Muscle of back (tissue), 11 donors: ENCODE results near the gene MFAP4. TPM values are rescaled to one million over a fixed set of nuclear protein-coding genes. Genes with fewer than 3 reads are reported as not detected.

Source experiments
- DNase-seq, 3 donors: peaks; one replicate each; pipeline versions ENCODE4 v3.0.0 to v3.0.0-alpha.2; 2013
- polyA plus RNA-seq, 10 donors: library from polyadenylated mRNA; unstranded; fragments of 120-200 nt; gene quantifications; one replicate each; pipeline ENCODE4 v1.2.1, GENCODE V29; 2013; ENCODE audit not compliant: insufficient read length in 10 of 10

MFAP4 gene
- polyA plus RNA-seq, 10 donors = 247 to 372 (median 275) TPM

DNA sequence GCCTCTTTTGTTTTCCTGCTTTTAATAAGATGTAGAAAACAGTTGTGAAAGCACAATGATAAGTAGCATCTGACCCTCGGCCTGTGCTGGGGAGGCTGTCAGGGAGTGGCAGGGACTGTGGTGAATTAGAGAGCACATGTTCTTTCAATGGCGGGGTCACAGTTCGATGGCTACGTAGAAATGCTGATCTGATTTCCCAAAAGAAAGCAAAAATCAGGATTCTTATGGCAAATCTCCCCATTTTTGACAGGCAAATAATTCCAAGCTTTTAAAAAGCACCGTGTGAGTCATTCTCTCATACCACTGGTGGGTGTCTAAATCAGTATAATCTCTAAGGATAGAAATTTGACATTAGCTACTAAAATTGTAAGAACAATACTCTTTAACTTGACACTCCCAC, 12.9 kb downstream of the MFAP4 start:
- no peak for DNase-seq

DNA sequence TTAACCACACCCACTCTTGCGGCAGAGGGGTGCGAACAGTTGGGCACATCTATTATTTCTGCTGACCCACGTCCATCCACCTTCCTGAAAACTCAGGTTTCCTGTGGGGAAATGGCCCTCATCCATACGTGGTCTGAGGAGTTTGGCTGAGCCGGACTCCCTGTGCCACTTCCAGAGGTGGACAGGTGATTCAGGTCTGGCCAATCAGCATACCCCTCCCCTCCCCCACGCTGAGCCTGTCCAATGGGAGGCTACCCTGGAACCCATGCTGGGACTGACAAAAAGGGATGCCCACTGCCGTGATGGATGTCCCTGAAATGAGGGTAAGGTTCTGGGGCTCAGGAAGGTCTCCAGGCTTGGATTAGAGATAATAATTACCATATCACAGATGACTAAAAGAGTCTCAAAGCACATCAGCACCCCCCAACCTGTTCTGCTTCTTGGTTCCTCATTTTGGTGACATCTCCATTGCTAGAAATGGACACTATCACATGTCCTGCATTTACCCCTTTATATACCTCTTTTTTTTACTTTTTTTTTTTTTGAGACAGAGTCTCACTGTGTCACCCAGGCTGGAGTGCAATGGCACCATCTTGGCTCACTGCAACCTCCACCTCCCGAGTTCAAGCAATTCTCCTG, 14.0 kb downstream of the MFAP4 start:
- DNase-seq = no peak

GRCh38 chr17:19372439-19372838, 14.6 kb downstream of the MFAP4 start:
- DNase-seq = no peak

DNA sequence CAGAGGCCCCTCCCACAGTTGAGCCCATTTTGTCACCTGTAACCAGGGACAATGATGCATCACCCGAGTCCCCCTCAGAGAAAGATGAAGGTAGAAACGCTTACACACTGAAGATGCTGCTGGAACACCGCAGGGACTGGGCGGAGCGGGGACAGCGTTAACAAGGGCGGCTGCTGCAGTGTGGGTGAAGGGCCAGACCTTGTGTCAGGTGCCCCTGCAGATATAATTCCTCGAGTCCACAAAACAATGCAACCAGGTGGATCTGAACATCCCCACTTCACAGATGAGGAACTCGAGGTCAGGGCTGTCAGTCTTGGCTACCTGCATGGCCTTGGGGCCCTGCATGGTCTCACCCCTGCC, 15.0 kb downstream of the MFAP4 start:
- no peak for DNase-seq

- DNase-seq = no peak
Measured at GRCh38 chr17:19371259-19372010, 15.6 kb downstream of the MFAP4 start.

DNA sequence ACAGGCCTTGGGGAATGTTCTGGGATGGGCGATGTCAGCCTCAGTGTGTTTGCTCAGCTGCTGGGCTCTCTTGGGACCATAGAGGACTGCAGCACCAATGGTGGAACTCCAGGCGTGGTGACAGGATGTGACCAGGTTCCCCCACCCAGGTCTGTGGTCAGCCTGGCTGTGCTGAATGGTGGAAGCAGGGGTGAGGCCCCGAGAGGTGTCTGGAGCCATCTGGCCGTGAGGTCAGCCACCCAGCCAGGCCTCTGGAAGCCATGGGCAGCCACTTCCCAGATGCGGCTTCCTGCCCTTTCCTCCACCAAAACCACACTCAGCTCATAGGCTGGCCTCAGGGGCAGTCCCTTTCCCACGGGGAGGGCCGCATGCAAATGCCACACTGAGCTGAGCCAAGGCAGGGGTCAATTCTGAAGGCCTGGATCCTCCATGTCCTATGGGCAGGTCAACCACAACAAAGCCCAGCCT, 16.5 kb downstream of the MFAP4 start:
- DNase-seq = no peak

DNA sequence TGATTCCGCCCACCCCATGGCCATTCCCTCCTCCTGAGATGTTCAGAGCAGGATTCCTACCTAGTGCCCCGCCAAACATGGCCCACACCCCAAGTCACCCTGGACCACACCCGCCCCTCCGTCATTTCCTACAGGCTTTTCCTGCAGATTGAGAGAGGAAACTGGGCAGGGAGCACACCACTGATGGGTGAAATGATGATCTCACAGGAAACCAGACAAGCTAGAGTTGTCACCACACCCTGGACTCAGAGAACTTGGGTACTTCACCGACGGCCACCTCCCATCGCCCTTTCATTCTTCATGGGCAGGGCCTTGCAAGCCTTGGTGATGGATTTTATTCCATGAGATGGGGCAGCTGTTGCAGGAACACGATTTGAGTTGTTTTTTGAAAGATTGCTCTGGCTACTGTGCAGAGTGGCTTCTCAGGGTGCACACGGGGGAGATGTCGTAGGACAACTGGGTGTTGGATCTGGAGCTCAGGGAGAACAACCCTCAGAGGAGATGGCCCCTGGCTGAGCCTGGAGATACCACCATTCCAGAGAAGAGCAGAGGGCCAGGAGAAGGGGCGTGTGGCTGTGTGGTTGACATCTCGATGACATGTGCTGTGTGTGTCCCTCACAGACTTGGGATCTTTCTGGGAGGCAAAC, 17.0 kb downstream of the MFAP4 start:
- no peak for DNase-seq

GRCh38 chr17:19369107-19369778, 17.7 kb downstream of the MFAP4 start:
- DNase-seq = no peak

- DNase-seq = no peak
Measured at GRCh38 chr17:19368229-19368628, 18.8 kb downstream of the MFAP4 start.

DNA sequence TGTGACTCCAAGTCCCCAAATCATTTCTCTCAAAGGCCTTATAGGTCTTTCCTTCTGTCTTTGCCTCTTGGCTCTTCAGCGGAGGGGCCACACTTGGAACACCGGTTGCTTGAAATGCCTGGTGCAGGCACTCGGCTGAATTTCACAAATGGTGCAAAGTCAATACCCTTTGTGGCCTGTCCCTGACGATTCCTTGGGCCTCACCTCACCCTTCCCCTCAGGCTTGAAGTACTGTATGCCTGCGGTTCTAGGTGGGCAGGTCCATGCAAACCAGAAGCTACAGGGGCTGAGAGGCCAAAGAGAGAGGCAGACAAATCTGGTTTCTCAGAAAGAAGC, 20.4 kb downstream of the MFAP4 start:
- DNase-seq = no peak

GRCh38 chr17:19365833-19366636, 21.0 kb downstream of the MFAP4 start:
- DNase-seq = no peak

DNA sequence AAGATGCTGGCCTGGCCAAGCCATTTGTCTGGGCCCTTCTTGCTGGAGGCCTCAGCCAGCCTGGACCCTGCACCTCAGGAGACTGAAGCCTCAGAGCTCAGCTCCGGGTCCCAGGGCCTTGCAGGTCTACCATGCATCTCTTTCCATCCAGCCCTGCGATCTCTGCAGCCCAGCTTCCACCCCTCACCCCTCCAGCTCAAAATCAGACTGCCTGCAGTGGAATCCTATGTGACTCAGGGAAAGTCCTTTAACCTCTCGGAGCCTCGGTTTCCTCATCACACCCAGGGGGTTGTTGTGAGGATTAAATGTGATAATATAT, 21.5 kb downstream of the MFAP4 start:
- DNase-seq = peak in 1 of 3 donors; percentile 20

DNA sequence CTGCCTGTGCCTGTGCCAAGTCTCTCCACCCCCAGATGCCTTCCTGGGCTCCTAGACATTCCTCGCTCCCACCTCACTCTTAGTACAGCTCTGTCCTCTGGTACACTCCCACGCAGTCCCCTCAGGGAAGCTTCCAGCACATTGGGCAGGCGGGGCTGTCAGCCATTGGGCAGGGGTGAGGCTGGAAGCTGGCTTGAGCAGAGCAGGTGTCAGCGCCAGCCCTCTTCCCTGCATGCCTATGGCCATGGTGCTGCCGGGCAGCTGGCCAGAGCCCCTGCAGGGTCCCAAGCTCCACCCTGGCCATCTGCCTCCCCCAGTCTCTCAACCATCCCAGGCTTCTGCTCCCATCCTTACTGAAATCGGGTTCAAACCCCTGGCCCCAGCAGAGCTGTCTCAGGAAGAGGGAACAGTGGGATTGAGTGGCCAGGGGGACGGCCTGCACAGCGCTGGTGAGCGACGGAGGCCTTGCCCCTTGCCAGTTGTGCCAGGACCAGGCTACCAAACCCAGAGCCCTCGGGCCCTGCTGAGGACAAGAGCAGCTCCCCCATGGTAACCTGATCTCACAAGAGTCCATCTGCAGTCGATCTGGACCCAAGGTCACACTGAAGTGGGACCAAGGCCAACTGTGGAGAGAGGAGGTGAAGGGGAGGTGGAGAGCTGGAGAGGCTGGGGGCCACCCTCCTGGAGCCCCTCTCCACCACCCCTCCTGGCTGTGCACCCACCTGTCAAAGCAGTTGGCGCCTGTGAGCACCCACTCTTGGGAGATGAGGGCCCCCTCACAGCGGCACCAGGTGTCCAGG, 22.1 kb downstream of the MFAP4 start:
- DNase-seq = peak in 1 of 3 donors; percentile 62

- no peak for DNase-seq
Measured at GRCh38 chr17:19363460-19364035, 23.4 kb downstream of the MFAP4 start.

- DNase-seq = no peak
Measured at GRCh38 chr17:19363114-19363438, 23.9 kb downstream of the MFAP4 start.

- peak; percentile 92 to 98 (median 96) for DNase-seq
Measured at GRCh38 chr17:19362277-19363113, 24.5 kb downstream of the MFAP4 start, which contains the start of gene B9D1. Gene B9D1, minus strand, starts transcription at chr17:19362723. Its CDS starts 154 bp downstream, at chr17:19362569.

- DNase-seq = no peak
Measured at GRCh38 chr17:19361944-19362276, 25.1 kb downstream of the MFAP4 start.

DNA sequence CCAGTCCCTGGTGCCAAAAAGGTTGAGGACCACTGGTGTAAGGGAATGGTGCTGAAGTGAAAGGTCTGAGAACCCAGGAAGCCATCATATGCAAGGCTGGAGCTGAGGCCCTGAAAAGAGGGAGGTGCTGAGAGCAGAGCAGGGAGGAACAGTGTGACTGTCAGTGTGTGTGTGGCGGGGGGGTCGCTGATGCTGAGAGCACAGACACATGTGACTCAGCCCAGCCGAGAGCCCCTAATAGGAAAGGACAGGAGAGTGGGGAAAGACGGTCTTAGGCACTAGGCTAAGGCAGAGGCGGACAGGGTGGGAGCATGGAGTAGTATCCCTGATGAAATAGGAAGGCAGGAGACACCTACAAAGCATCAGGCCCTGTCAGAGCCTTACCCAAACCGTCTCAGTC, 25.7 kb downstream of the MFAP4 start:
- DNase-seq = no peak

DNA sequence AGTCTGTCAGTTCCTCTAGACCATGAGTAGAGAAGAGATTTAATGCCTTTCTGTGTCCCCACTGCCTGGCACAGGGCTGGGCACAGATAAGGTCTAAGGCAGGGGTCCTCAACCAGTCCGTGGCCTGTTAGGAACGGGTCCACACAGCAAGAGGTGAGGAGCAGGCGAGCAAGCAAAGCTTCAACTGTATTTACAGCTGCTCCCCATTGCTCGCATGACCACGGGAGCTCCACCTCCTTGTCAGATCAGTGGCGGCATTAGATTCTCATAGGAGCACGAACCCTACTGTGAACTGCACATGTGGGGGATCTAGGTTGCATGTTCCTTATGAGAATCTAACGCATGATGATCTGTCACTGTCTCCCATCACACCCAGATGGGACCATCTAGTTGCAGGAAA, 26.2 kb downstream of the MFAP4 start:
- no peak for DNase-seq

DNA sequence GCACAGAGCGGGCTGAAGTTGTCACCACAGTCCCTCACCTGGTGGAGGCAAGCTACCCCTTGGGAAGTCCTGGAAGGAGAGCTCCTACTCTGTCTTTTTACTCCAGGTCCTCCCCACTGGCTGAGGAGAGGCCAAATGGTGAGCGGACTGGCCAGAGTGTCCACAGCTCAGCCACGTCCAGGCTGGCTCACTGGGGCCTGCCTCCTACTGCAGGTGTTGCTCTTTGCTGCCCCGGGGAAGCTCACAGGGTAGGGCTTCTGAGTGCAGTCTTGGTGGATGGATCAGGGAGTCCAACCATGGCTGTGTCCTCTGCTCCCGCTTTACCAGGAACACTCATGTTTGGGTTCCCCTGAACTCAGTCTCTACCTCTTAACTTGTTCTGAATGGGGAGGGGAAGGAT, 27.1 kb downstream of the MFAP4 start:
- no peak for DNase-seq
